Fibroblast of lung (primary cell): ENCODE measurements around the gene PSMB5. TPM values are rescaled to one million over a fixed set of nuclear protein-coding genes. Genes with fewer than 3 reads are reported as not detected.

Experiments
- DNase-seq, 2 donors: peaks; one replicate each; pipeline versions ENCODE4 v3.0.0 to v3.0.0-alpha.2; 2010; ENCODE audit warnings: low read depth in 2 of 2
- H2AFZ ChIP-seq: 2 replicates; pipeline ENCODE4 v1.5.1; 2012; ENCODE audit warnings: low read length, control low read depth, inconsistent platforms
- H3K27ac ChIP-seq: 2 replicates; pipeline ENCODE4 v1.5.1; 2011; ENCODE audit warnings: low read length, control low read depth; ENCODE audit not compliant: insufficient read depth
- H3K27me3 ChIP-seq: 2 replicates; pipeline ENCODE4 v1.5.1; 2011; ENCODE audit warnings: mild to moderate bottlenecking, low read length; ENCODE audit not compliant: control insufficient read depth, insufficient read depth
- H3K36me3 ChIP-seq: 2 replicates; pipeline ENCODE4 v1.5.1; 2011; ENCODE audit warnings: low read length; ENCODE audit not compliant: control insufficient read depth, insufficient read depth
- H3K4me1 ChIP-seq: 2 replicates; pipeline ENCODE4 v1.5.1; 2011; ENCODE audit warnings: low read length; ENCODE audit not compliant: control insufficient read depth, insufficient read depth; ENCODE audit errors: extremely low read depth
- H3K4me2 ChIP-seq: 2 replicates; pipeline ENCODE4 v1.5.1; 2011; ENCODE audit warnings: low read length, control low read depth; ENCODE audit not compliant: insufficient read depth; ENCODE audit errors: extremely low read depth
- H3K4me3 ChIP-seq, 4 experiments: fragments of 200-600 bp in 1 of 4; sonication (generic) in 1 of 4; replicated peaks in 1 of 4; 2 replicates each; pipeline ENCODE4 v1.5.1; 2011 to 2016; ENCODE audit warnings: low read length in 4 of 4, low read depth in 3 of 4, mild to moderate bottlenecking in 3 of 4, control low read depth in 2 of 4, inconsistent platforms in 1 of 4, mixed read lengths in 1 of 4; ENCODE audit not compliant: insufficient read depth in 1 of 4; ENCODE audit errors: control extremely low read depth in 1 of 4
- H3K79me2 ChIP-seq: 2 replicates; pipeline ENCODE4 v1.5.1; 2012; ENCODE audit warnings: mild to moderate bottlenecking, low read length, inconsistent platforms; ENCODE audit not compliant: control insufficient read depth, insufficient read depth
- H3K9ac ChIP-seq: 2 replicates; pipeline ENCODE4 v1.5.1; 2011; ENCODE audit warnings: mild to moderate bottlenecking, low read length, control low read depth; ENCODE audit not compliant: insufficient read depth
- H3K9me3 ChIP-seq: 2 replicates; pipeline ENCODE4 v1.5.1; 2012; ENCODE audit warnings: low read depth, low read length; ENCODE audit not compliant: control insufficient read depth, insufficient read depth
- H4K20me1 ChIP-seq: 2 replicates; pipeline ENCODE4 v1.5.1; 2011; ENCODE audit warnings: low read length; ENCODE audit not compliant: control insufficient read depth, insufficient read depth; ENCODE audit errors: extremely low read depth
- EZH2 ChIP-seq: IDR thresholded peaks from 2 replicates; pipeline ENCODE4 v1.5.1; 2012; ENCODE audit warnings: low read length, control low read depth, mild to moderate bottlenecking; ENCODE audit errors: missing control alignments
- polyA plus RNA-seq, 2 donors: library from polyadenylated mRNA; depleted of rRNA in 1 of 2; stranded (reverse) in 1 of 2; unstranded in 1 of 2; fragments of >200 nt; gene quantifications; 2 replicates each; pipeline ENCODE4 v1.2.1, GENCODE V29; 2011 to 2012; ENCODE audit warnings: missing spikeins in 1 of 2
- total RNA-seq: library from RNA; depleted of rRNA; stranded (reverse); fragments of >200 nt; gene quantifications from 2 replicates; pipeline ENCODE4 v1.2.1, GENCODE V29; 2014
- TF ChIP-seq, protein P1 (sequence below), 2 donors: IDR thresholded peaks in 1 of 2; conservative IDR thresholded peaks in 1 of 2; 1 replicate in 1 of 2; 2 replicates in 1 of 2; pipeline ENCODE4 v1.5.1; 2011 to 2012; ENCODE audit warnings: low read length in 2 of 2, control low read depth in 1 of 2, inconsistent platforms in 1 of 2, low read depth in 1 of 2, mild to moderate bottlenecking in 1 of 2

PSMB5 gene
- total and polyA plus RNA-seq, 2 donors (not counting 1 experiment from before 2014, with no cell fraction given), result 166 to 237 TPM

DNA sequence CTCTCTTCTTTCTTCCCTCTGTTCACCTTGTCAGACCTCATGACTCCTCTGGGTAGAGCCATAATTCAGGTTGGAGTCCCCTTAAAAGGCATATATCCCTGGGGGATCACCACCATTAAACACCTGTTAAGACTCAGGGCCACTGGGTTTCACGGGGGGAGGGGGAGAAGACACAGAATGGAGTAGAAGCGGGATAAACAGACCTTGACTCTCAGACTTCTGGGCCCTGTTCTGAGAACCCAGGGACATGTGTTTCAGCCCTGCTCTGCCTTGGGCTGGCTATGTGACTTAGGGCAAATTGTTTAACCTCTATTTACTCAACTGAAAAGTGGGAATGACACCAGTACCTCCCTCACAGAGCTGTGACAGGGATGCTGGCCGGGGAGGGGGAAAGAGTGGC is 18.0 kb upstream of the PSMB5 start:
- Histone ChIP-seq H3K27me3 (no peaks in the 10 kb centered on the region), H4K20me1 (no peaks in the 10 kb centered on the region), H3K4me3 (no peak overlapping the region), H2AFZ (no peak overlapping the region), H3K79me2 (no peaks in the 10 kb centered on the region), H3K9me3 (no peaks in the 10 kb centered on the region), H3K4me1 (peaks cover 11% of the 10 kb centered on the region), H3K9ac (no peak overlapping the region), H3K4me2 (no peak overlapping the region), H3K36me3 (peaks cover 6% of the 10 kb centered on the region), H3K27ac (no peak overlapping the region)
- TF ChIP-seq, protein P1, sequence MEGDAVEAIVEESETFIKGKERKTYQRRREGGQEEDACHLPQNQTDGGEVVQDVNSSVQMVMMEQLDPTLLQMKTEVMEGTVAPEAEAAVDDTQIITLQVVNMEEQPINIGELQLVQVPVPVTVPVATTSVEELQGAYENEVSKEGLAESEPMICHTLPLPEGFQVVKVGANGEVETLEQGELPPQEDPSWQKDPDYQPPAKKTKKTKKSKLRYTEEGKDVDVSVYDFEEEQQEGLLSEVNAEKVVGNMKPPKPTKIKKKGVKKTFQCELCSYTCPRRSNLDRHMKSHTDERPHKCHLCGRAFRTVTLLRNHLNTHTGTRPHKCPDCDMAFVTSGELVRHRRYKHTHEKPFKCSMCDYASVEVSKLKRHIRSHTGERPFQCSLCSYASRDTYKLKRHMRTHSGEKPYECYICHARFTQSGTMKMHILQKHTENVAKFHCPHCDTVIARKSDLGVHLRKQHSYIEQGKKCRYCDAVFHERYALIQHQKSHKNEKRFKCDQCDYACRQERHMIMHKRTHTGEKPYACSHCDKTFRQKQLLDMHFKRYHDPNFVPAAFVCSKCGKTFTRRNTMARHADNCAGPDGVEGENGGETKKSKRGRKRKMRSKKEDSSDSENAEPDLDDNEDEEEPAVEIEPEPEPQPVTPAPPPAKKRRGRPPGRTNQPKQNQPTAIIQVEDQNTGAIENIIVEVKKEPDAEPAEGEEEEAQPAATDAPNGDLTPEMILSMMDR (conservative IDR thresholded peaks at IDR 0.05 in 1 of 2, IDR thresholded peaks at IDR 0.05 in 1 of 2; ENCODE audit: low read depth in 1 of 2, low read length in 2 of 2), result no peak
- TF ChIP-seq EZH2, result no peak
- DNase-seq, result no peak

DNA sequence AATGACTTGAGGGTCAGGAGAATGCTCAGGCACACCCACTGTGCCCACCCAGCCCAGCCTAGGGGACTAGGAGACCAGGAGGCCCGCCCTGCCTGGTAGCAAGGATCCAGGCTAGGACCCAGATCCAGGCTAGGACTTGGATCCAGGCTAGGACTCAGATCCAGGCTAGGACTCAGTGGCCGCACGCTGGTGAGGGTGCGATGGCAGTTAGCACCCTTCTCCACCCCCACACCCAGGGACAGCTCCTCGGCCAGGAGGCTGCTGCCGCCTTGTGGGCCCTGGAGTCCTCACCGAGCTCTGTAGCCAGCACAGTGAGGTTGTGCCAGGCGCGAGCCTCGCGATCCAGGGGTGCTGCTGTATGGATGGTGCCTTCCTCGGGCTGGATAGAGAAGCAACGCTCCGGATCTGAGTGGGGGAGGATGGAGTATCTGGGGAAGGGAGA is 17.5 kb upstream of the PSMB5 start:
- TF ChIP-seq, protein P1 (conservative IDR thresholded peaks at IDR 0.05 in 1 of 2, IDR thresholded peaks at IDR 0.05 in 1 of 2; ENCODE audit: low read depth in 1 of 2, low read length in 2 of 2), result peak in 1 of 2 donors; percentile 20
- no peak for TF ChIP-seq EZH2
- Histone ChIP-seq H3K27ac (no peak overlapping the region), H2AFZ (no peak overlapping the region), H4K20me1 (no peaks in the 10 kb centered on the region), H3K27me3 (no peaks in the 10 kb centered on the region), H3K4me2 (no peak overlapping the region), H3K9me3 (no peaks in the 10 kb centered on the region), H3K79me2 (no peaks in the 10 kb centered on the region), H3K4me1 (peaks cover 11% of the 10 kb centered on the region), H3K36me3 (peaks cover 6% of the 10 kb centered on the region), H3K4me3 (no peak overlapping the region), H3K9ac (no peak overlapping the region)
- no peak for DNase-seq

DNA sequence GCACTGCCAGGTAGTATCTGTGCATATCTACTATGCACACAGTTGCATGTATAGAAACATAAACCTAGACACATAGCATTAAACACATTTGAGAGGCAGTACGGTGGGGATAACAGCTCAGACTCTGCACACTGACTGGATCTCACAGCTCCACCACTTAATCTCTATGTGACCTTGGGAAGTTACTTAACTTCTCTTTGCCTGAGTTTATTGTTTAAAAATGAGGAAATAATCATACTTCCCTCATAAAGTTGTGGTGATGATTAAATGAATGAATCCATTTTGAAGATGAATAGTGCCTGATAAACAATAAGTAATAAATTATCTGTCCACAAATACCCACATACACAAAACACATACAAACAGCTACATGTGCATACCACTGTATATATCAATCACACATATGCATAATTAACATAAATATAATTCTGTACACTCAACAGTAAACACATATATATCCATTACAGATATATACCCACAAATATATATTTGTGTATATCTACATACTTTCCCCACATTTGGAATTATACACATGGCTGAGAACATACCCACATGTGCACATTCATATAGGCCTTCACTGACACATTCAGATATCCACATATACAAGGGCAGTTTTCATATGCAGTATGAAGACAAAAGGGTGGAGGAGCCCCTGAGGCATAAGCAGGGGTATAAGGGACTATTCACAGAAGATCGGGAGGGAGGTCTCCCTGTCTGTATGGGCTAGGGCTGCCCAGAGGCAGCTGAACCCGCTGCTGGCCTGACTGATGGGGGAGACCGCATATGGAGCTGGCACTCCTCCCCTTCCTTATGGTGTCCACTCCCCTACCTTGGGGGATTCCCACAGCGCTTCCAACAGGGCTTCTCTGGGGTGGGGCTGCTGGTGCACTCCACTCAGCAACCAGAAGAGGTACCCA is 16.7 kb upstream of the PSMB5 start:
- H3K4me3 ChIP-seq, result no peak overlapping the region
- H3K9me3 ChIP-seq, result no peaks in the 10 kb centered on the region
- no peak overlapping the region for H2AFZ ChIP-seq
- no peaks in the 10 kb centered on the region for H3K79me2 ChIP-seq
- no peak for DNase-seq
- no peak overlapping the region for H3K4me2 ChIP-seq
- H3K27me3 ChIP-seq, result no peaks in the 10 kb centered on the region
- H3K4me1 ChIP-seq, result peaks cover 4% of the 10 kb centered on the region
- TF ChIP-seq EZH2, result no peak
- TF ChIP-seq, protein P1 (conservative IDR thresholded peaks at IDR 0.05 in 1 of 2, IDR thresholded peaks at IDR 0.05 in 1 of 2; ENCODE audit: low read depth in 1 of 2, low read length in 2 of 2), result no peak
- peaks cover 6% of the 10 kb centered on the region for H3K36me3 ChIP-seq
- H3K9ac ChIP-seq, result no peak overlapping the region
- no peaks in the 10 kb centered on the region for H4K20me1 ChIP-seq
- no peak overlapping the region for H3K27ac ChIP-seq
